Measurements from ENCODE around the gene SRGAP3. TPM values are rescaled to one million over a fixed set of nuclear protein-coding genes. Genes with fewer than 3 reads are reported as not detected.

The SRGAP3 gene
- total RNA-seq, 1 experiment from 2014 or later: 17.9 TPM

- no peak for TF ChIP-seq ATF6 (CRISPR knock-in tag; IDR thresholded peaks at IDR 0.05)
- TF ChIP-seq ZBTB43 (CRISPR knock-in tag; IDR thresholded peaks at IDR 0.05): no peak
- TF ChIP-seq SP1 (CRISPR knock-in tag; conservative IDR thresholded peaks at IDR 0.05): no peak
- no peak for TF ChIP-seq NFE2L1 (CRISPR knock-in tag; IDR thresholded peaks at IDR 0.05)
- no peak for TF ChIP-seq MAX (CRISPR knock-in tag; IDR thresholded peaks at IDR 0.05)
- TF ChIP-seq EMX1 (CRISPR knock-in tag; IDR thresholded peaks at IDR 0.05): no peak
- no peak for TF ChIP-seq STAT6 (CRISPR knock-in tag; conservative IDR thresholded peaks at IDR 0.05; ENCODE audit: low read depth)
Observed at GRCh38 chr3:9032231-9032777, 217.1 kb downstream of the SRGAP3 start (continued).

- Mint-ChIP-seq H3K27ac (no peak overlapping the region), H3K36me3 (no peaks in the 10 kb centered on the region), H3K9me3 (no peaks in the 10 kb centered on the region), H3K27me3 (ENCODE audit: low read depth) (peaks cover 4% of the 10 kb centered on the region), H3K4me1 (no peaks in the 10 kb centered on the region), H3K4me3 (no peak overlapping the region)
- ATAC-seq (no peak), DNase-seq (ENCODE audit: low spot score) (no peak)
- no peak for TF ChIP-seq MXD4 (CRISPR knock-in tag; IDR thresholded peaks at IDR 0.05; ENCODE audit: borderline replicate concordance)
- TF ChIP-seq FOXP4 (CRISPR knock-in tag; IDR thresholded peaks at IDR 0.05): no peak
- TF ChIP-seq EMX1 (CRISPR knock-in tag; IDR thresholded peaks at IDR 0.05): no peak
- TF ChIP-seq MAX (CRISPR knock-in tag; IDR thresholded peaks at IDR 0.05): no peak
- no peak for TF ChIP-seq ZNF425 (CRISPR knock-in tag; conservative IDR thresholded peaks at IDR 0.05)
- no peak for TF ChIP-seq FOXP1 (CRISPR knock-in tag; IDR thresholded peaks at IDR 0.05; ENCODE audit: borderline replicate concordance)
- no peak for TF ChIP-seq RORB (CRISPR knock-in tag; IDR thresholded peaks at IDR 0.05)
- TF ChIP-seq ZMAT4 (CRISPR knock-in tag; IDR thresholded peaks at IDR 0.05): no peak
- TF ChIP-seq SP1 (CRISPR knock-in tag; conservative IDR thresholded peaks at IDR 0.05): no peak
- TF ChIP-seq SOX15 (CRISPR knock-in tag; IDR thresholded peaks at IDR 0.05): no peak
- ChIA-PET POLR2A (no interaction called here), CTCF (interaction anchor here (1.0 kb wide), 1 partner anchor 272 kb away, joined by 4 read pairs; no protein-coding TSS in a partner anchor)
Observed at GRCh38 chr3:9030034-9030433, 219.4 kb downstream of the SRGAP3 start.

Measured in WTC11 (cell line).